Endothelial cell of umbilical vein (primary cell): ENCODE results near the gene TRANK1.

Source experiments
- EZH2 ChIP-seq: IDR thresholded peaks from 2 replicates; pipeline ENCODE4 v1.6.1; 2012; ENCODE audit warnings: borderline replicate concordance, low read depth, mild to moderate bottlenecking, moderate library complexity, low read length, inconsistent platforms; ENCODE audit not compliant: severe bottlenecking
- FOS ChIP-seq: IDR thresholded peaks from 2 replicates; pipeline ENCODE4 v1.6.1; 2011; ENCODE audit warnings: mild to moderate bottlenecking, low read length, moderate library complexity, borderline replicate concordance; ENCODE audit not compliant: insufficient read depth
- JUN ChIP-seq: IDR thresholded peaks from 2 replicates; pipeline ENCODE4 v1.6.1; 2011; ENCODE audit warnings: borderline replicate concordance, low read depth; ENCODE audit not compliant: insufficient read length, insufficient read depth
- MYC ChIP-seq: IDR thresholded peaks from one replicate; pipeline ENCODE4 v1.6.1; 2011; ENCODE audit warnings: mild to moderate bottlenecking, low read depth, low read length
- POLR2A ChIP-seq: IDR thresholded peaks from 2 replicates; pipeline ENCODE4 v1.6.1; 2012; ENCODE audit warnings: low read depth, mild to moderate bottlenecking, control low read depth, low read length
- POLR2AphosphoS5 ChIP-seq: IDR thresholded peaks from 2 replicates; pipeline ENCODE4 v1.6.1; 2012; ENCODE audit warnings: low read depth, mild to moderate bottlenecking, control low read depth, low read length, moderate library complexity; ENCODE audit not compliant: insufficient read depth
- TF ChIP-seq, protein P1 (sequence below), 2 donors: IDR thresholded peaks; 1 replicate in 1 of 2; 2 replicates in 1 of 2; pipeline ENCODE4 v1.5.1; 2011; ENCODE audit warnings: low read length in 2 of 2, mild to moderate bottlenecking in 2 of 2, moderate library complexity in 2 of 2, control low read depth in 1 of 2, inconsistent platforms in 1 of 2, low read depth in 1 of 2; ENCODE audit not compliant: insufficient read depth in 1 of 2; ENCODE audit errors: extremely low read depth in 1 of 2

DNA sequence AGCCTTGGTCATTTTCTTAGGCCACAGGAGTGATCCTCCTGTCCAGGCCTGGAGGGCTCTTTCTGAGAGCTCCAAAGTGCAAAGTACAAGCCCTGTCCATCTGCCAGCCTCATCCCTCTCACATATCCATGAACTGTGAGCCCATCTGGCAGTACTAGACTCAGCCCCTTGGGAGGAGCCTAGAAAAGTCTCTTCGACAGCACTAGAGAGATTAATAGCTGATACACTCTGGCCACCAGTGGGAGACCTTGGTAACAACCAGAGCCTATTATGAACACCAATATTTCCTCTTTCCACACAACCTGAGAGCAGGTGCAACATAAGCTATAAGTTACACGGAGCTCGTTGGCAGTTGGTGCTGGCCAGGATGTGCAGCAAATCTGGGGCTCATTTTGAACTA is 121.0 kb downstream of the TRANK1 start:
- TF ChIP-seq, protein P1, sequence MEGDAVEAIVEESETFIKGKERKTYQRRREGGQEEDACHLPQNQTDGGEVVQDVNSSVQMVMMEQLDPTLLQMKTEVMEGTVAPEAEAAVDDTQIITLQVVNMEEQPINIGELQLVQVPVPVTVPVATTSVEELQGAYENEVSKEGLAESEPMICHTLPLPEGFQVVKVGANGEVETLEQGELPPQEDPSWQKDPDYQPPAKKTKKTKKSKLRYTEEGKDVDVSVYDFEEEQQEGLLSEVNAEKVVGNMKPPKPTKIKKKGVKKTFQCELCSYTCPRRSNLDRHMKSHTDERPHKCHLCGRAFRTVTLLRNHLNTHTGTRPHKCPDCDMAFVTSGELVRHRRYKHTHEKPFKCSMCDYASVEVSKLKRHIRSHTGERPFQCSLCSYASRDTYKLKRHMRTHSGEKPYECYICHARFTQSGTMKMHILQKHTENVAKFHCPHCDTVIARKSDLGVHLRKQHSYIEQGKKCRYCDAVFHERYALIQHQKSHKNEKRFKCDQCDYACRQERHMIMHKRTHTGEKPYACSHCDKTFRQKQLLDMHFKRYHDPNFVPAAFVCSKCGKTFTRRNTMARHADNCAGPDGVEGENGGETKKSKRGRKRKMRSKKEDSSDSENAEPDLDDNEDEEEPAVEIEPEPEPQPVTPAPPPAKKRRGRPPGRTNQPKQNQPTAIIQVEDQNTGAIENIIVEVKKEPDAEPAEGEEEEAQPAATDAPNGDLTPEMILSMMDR (IDR thresholded peaks at IDR 0.05; ENCODE audit: extremely low read depth in 1 of 2, insufficient read depth in 1 of 2, low read depth in 1 of 2, low read length in 2 of 2), result no peak
- TF ChIP-seq EZH2 (no peak), POLR2AphosphoS5 (no peak), POLR2A (no peak), FOS (no peak), JUN (no peak), MYC (no peak)
